IMR-90 (cell line): Measurements from ENCODE around the gene POMGNT2. TPM values are rescaled to one million over a fixed set of nuclear protein-coding genes. Genes with fewer than 3 reads are reported as not detected.

Experiments used
- ATAC-seq: fragments of 200-7000 bp; cut with Tn5 transposase; 2 replicates; pipeline ENCODE4 v1.9.1; 2020; ENCODE audit warnings: low read depth, mild to moderate bottlenecking, moderate library complexity
- BruUV-seq: library from RNA; stranded (reverse); fragments of 400-500 nt; replicated peaks from 2 replicates; lab custom pipeline; 2021; lab: Mats Ljungman, UMichigan
- CTCF ChIA-PET: fragments of 300-600 bp; formaldehyde crosslinking; extraction: SDS; loops from one replicate; lab custom pipeline; 2021; ENCODE audit warnings: antibody characterized with exemption; lab: Yijun Ruan, JAX
- POLR2A ChIA-PET: fragments of 300-600 bp; sonication (Branson Sonifier 250); formaldehyde crosslinking; loops from one replicate; lab custom pipeline; 2022; ENCODE audit warnings: antibody characterized with exemption; ENCODE audit not compliant: unreplicated experiment; lab: Charles Lee
- DNase-seq: peaks from one replicate; pipeline ENCODE4 v3.0.0; 2013
- H2AFZ ChIP-seq: replicated peaks from 2 replicates; pipeline ENCODE3; 2013; ENCODE audit warnings: low read length, mild to moderate bottlenecking; ENCODE audit not compliant: poor library complexity
- H2AK5ac ChIP-seq: 2 replicates; pipeline ENCODE4 v1.6.1; 2013; ENCODE audit warnings: low read depth, low read length, inconsistent platforms
- H2AK9ac ChIP-seq: replicated peaks from 2 replicates; pipeline ENCODE3; 2013; ENCODE audit warnings: mild to moderate bottlenecking, low read depth, low read length, moderate library complexity; ENCODE audit not compliant: poor library complexity
- H2BK120ac ChIP-seq: 2 replicates; pipeline ENCODE4 v1.6.1; 2013; ENCODE audit warnings: low read depth, low read length, inconsistent platforms
- H2BK15ac ChIP-seq: 3 replicates; pipeline ENCODE4 v1.6.1; 2013; ENCODE audit warnings: low read depth, low read length, inconsistent platforms
- H2BK20ac ChIP-seq: 2 replicates; pipeline ENCODE4 v1.6.1; 2013; ENCODE audit warnings: low read depth, mild to moderate bottlenecking, inconsistent platforms, low read length, moderate library complexity
- H2BK5ac ChIP-seq: 2 replicates; pipeline ENCODE4 v1.6.1; 2013; ENCODE audit warnings: mild to moderate bottlenecking, low read depth, low read length, inconsistent platforms; ENCODE audit not compliant: poor library complexity, severe bottlenecking
- H3K14ac ChIP-seq: replicated peaks from 2 replicates; pipeline ENCODE4 v1.6.1; 2013; ENCODE audit warnings: low read depth, low read length, inconsistent platforms
- H3K18ac ChIP-seq: 2 replicates; pipeline ENCODE4 v1.6.1; 2013; ENCODE audit warnings: low read depth, low read length, control low read depth
- H3K23ac ChIP-seq: 2 replicates; pipeline ENCODE4 v1.6.1; 2013; ENCODE audit warnings: low read depth, low read length, inconsistent platforms
- H3K27ac ChIP-seq: 2 replicates; pipeline ENCODE4 v1.5.1; 2013; ENCODE audit warnings: mild to moderate bottlenecking, control low read depth, low read length; ENCODE audit not compliant: insufficient read depth
- H3K27me3 ChIP-seq: 2 replicates; pipeline ENCODE4 v1.6.1; 2013; ENCODE audit warnings: low read length; ENCODE audit not compliant: control insufficient read depth, insufficient read depth
- H3K36me3 ChIP-seq: 2 replicates; pipeline ENCODE4 v1.6.1; 2013; ENCODE audit warnings: low read length, mixed read lengths; ENCODE audit not compliant: control insufficient read depth, insufficient read depth
- H3K4ac ChIP-seq: 2 replicates; pipeline ENCODE4 v1.6.1; 2013; ENCODE audit warnings: low read depth, low read length, inconsistent platforms
- H3K4me1 ChIP-seq: 2 replicates; pipeline ENCODE4 v1.6.1; 2013; ENCODE audit warnings: low read length, mixed read lengths; ENCODE audit not compliant: control insufficient read depth, insufficient read depth
- H3K4me2 ChIP-seq: 2 replicates; pipeline ENCODE4 v1.6.1; 2013; ENCODE audit warnings: low read depth, mild to moderate bottlenecking, control low read depth, low read length, moderate library complexity
- H3K4me3 ChIP-seq: 2 replicates; pipeline ENCODE4 v1.5.1; 2013; ENCODE audit warnings: low read depth, mild to moderate bottlenecking, control low read depth, low read length, moderate library complexity; ENCODE audit not compliant: insufficient read depth
- H3K56ac ChIP-seq: 2 replicates; pipeline ENCODE4 v1.6.1; 2013; ENCODE audit warnings: low read length, inconsistent platforms; ENCODE audit not compliant: insufficient read depth; ENCODE audit errors: extremely low read depth
- H3K79me1 ChIP-seq, 2 experiments: 2 replicates each; pipeline ENCODE4 v1.6.1; 2013; ENCODE audit warnings: low read length in 2 of 2, inconsistent platforms in 1 of 2, low read depth in 1 of 2
- H3K9ac ChIP-seq: 2 replicates; pipeline ENCODE4 v1.6.1; 2013; ENCODE audit warnings: low read depth, low read length, control low read depth
- H3K9me1 ChIP-seq: 2 replicates; pipeline ENCODE4 v1.6.1; 2013; ENCODE audit warnings: low read length, inconsistent platforms; ENCODE audit not compliant: insufficient read depth
- H3K9me3 ChIP-seq: 2 replicates; pipeline ENCODE4 v1.6.1; 2013; ENCODE audit warnings: low read length; ENCODE audit not compliant: control insufficient read depth, insufficient read depth
- H4K20me1 ChIP-seq: 2 replicates; pipeline ENCODE4 v1.6.1; 2013; ENCODE audit warnings: low read length, inconsistent platforms; ENCODE audit not compliant: insufficient read depth
- H4K5ac ChIP-seq: 2 replicates; pipeline ENCODE4 v1.6.1; 2013; ENCODE audit warnings: mild to moderate bottlenecking, low read depth, low read length, control low read depth
- H4K8ac ChIP-seq, 2 experiments: 2 replicates each; pipeline ENCODE4 v1.6.1; 2013; ENCODE audit warnings: low read depth in 2 of 2, low read length in 2 of 2, control low read depth in 1 of 2, inconsistent platforms in 1 of 2
- H4K91ac ChIP-seq: 2 replicates; pipeline ENCODE4 v1.6.1; 2013; ENCODE audit warnings: low read depth, low read length, inconsistent platforms; ENCODE audit not compliant: insufficient read depth
- BHLHE40 ChIP-seq: fragments of 150-350 bp; IDR thresholded peaks from 2 replicates; pipeline ENCODE4 v1.6.1; 2016; ENCODE audit warnings: mild to moderate bottlenecking, low read depth, low read length
- FOS ChIP-seq: fragments of 150-350 bp; IDR thresholded peaks from 2 replicates; pipeline ENCODE4 v1.6.1; 2016; ENCODE audit warnings: low read depth, low read length
- MAFK ChIP-seq: IDR thresholded peaks from 2 replicates; pipeline ENCODE4 v1.6.1; 2012; ENCODE audit warnings: low read depth, low read length, improper control_type of control experiment
- MAZ ChIP-seq: IDR thresholded peaks from 2 replicates; pipeline ENCODE4 v1.6.1; 2012; ENCODE audit warnings: low read depth, mild to moderate bottlenecking, low read length, improper control_type of control experiment, moderate library complexity, borderline replicate concordance
- SMC3 ChIP-seq: fragments of 150-350 bp; IDR thresholded peaks from 2 replicates; pipeline ENCODE4 v1.6.1; 2016; ENCODE audit warnings: low read depth, mild to moderate bottlenecking, antibody characterized with exemption, low read length, moderate library complexity
- whole genome bisulfite sequencing, 2 experiments: methylation state at CpG; one replicate each; pipeline versions ENCODE4 v1.1.5 to v1.1.7; 2013; ENCODE audit warnings: missing lambda C conversion rate in 2 of 2; ENCODE audit not compliant: insufficient read length in 1 of 2; ENCODE audit errors: extremely low coverage in 2 of 2; 5-methylcytosine and 5-hydroxymethylcytosine counted together
- dilution Hi-C: fragments of 300-500 bp; cut with HindIII; formaldehyde crosslinking; loops from one replicate; pipeline ENCODE4 v1.14.3; 2018; ENCODE audit warnings: low sequenced_read_pairs; ENCODE audit not compliant: unreplicated experiment
- in situ Hi-C: fragments of 300-500 bp; cut with MboI; formaldehyde crosslinking; loops from 3 replicates; pipeline ENCODE4 v1.14.3; 2019; ENCODE audit warnings: low sequenced_read_pairs, inconsistent platforms, mixed read lengths
- intact Hi-C: fragments of 100-400 bp; cut with micrococcal nuclease; formaldehyde crosslinking; loops from 2 replicates; pipeline ENCODE4 v1.10.0; 2022
- polyA plus RNA-seq, 3 experiments: library from polyadenylated mRNA; depleted of rRNA; stranded (reverse); fragments of >200 nt; gene quantifications; 2 replicates each; pipeline ENCODE4 v1.2.3, GENCODE V29; 2012; ENCODE audit warnings: low replicate concordance in 1 of 3
- total RNA-seq: library from RNA; depleted of rRNA; stranded (reverse); fragments of >200 nt; gene quantifications from 2 replicates; pipeline ENCODE4 v1.2.3, GENCODE V29; 2012

POMGNT2 gene
- total and polyA plus RNA-seq, 2 of the 4 experiments (the other 2 are of a cell fraction): 7.5 to 16.2 TPM

DNA sequence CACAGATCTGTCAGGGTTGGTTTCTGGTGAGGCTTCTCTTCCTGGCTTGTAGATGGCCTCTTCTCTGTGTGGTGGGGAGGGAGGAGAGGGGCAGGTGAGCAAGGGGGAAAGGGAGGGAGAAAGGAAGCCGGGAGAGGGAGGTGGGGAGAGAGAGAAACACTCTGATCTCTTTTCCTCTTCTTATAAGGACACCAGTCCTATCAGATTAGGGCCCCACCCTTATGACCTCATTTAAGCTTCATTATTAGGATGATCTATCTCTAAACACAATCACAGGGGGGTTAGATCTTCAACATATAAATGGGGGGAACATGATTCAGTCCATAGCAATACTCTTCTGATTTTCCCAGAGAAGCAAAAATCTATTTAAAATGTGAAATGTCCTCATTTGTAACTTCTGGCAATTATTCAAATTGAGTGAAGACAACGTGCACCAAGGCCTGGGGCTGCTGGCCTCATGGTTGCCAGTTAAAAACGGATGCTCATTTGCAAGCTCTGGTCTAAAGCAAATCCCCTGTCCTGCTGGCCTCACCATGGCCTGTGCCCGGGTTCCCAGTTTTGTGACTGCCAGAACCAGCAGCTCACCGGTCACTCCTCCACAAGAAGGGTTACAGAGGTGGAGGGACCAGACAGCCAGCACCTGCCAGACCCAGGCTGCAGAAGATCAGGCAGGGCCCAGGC is 8.3 kb downstream of the POMGNT2 start:
- no peak overlapping the region for H4K5ac ChIP-seq
- H3K14ac ChIP-seq: no peak overlapping the region
- POLR2A ChIA-PET: no interaction called here
- TF ChIP-seq FOS: no peak
- TF ChIP-seq MAFK: no peak
- TF ChIP-seq SMC3: no peak
- TF ChIP-seq MAZ: no peak
- no peak for TF ChIP-seq BHLHE40
- no peaks in the 10 kb centered on the region for H3K36me3 ChIP-seq
- no peak overlapping the region for H2BK20ac ChIP-seq
- H4K8ac ChIP-seq: no peak overlapping the region
- H2BK120ac ChIP-seq: no peak overlapping the region
- no peak overlapping the region for H2BK5ac ChIP-seq
- H4K91ac ChIP-seq: no peak overlapping the region
- H3K4me2 ChIP-seq: no peak overlapping the region
- H4K20me1 ChIP-seq: no peaks in the 10 kb centered on the region
- no peak overlapping the region for H3K27ac ChIP-seq
- no peak overlapping the region for H3K56ac ChIP-seq
- H3K9me1 ChIP-seq: peaks cover 4% of the 10 kb centered on the region; the same call in 1 of the 2 replicates
- no peak overlapping the region for H2AFZ ChIP-seq
- in situ Hi-C loops: no loop called here
- dilution Hi-C loops: no loop called here
- H3K18ac ChIP-seq: no peak overlapping the region
- no peak for ATAC-seq
- H3K4ac ChIP-seq: no peak overlapping the region
- 69% methylated on average over 2 of the region's 5 CpGs; no CpG with 5 or more reads in 1 of the 2 experiments for WGBS, 2 experiments
- no peak for DNase-seq
- H3K79me1 ChIP-seq: no peaks in the 10 kb centered on the region; a peak in 1 of 4 replicates
- H3K9ac ChIP-seq: no peak overlapping the region
- CTCF ChIA-PET: no interaction called here
- H3K4me1 ChIP-seq: no peaks in the 10 kb centered on the region
- BruUV-seq: no TSS peak
- intact Hi-C loops: no loop called here
- no peak overlapping the region for H2AK9ac ChIP-seq
- H3K4me3 ChIP-seq: no peak overlapping the region
- H3K9me3 ChIP-seq: no peaks in the 10 kb centered on the region
- H3K23ac ChIP-seq: no peak overlapping the region
- no peak overlapping the region for H2AK5ac ChIP-seq
- H2BK15ac ChIP-seq: no peak overlapping the region
- no peaks in the 10 kb centered on the region for H3K27me3 ChIP-seq
